ENCODE data around the gene NFASC.

Gene NFASC

GRCh38 chr1:204935155-204935554, 64.5 kb downstream of the NFASC start:
- DNase-seq (ENCODE audit: low read depth) = no peak
- TF ChIP-seq CTCF (IDR thresholded peaks at IDR 0.05; ENCODE audit: insufficient read depth, low read depth, low read length, missing control alignments) = no peak
- H3K4me3 ChIP-seq (ENCODE audit: low read length) = no peak overlapping the region

GRCh38 chr1:204936765-204937164, 66.1 kb downstream of the NFASC start:
- H3K4me3 ChIP-seq (ENCODE audit: low read length) = no peak overlapping the region
- DNase-seq (ENCODE audit: low read depth) = no peak
- no peak for TF ChIP-seq CTCF (IDR thresholded peaks at IDR 0.05; ENCODE audit: insufficient read depth, low read depth, low read length, missing control alignments)

- TF ChIP-seq CTCF (IDR thresholded peaks at IDR 0.05; ENCODE audit: insufficient read depth, low read depth, low read length, missing control alignments) = no peak
- DNase-seq (ENCODE audit: low read depth) = no peak
These were observed 67.2 kb downstream of the NFASC start for GRCh38 chr1:204937901-204938300.

GRCh38 chr1:204940591-204940990, 69.9 kb downstream of the NFASC start:
- no peak for TF ChIP-seq CTCF (IDR thresholded peaks at IDR 0.05; ENCODE audit: insufficient read depth, low read depth, low read length, missing control alignments)
- H3K4me3 ChIP-seq (ENCODE audit: low read length) = no peak overlapping the region
- peak; percentile 85 for DNase-seq (ENCODE audit: low read depth)

More at GRCh38 chr1:204937901-204938300, 67.2 kb downstream of the NFASC start:
- H3K4me3 ChIP-seq (ENCODE audit: low read length) = no peak overlapping the region

GRCh38 chr1:204941421-204942338, 71.0 kb downstream of the NFASC start:
- H3K4me3 ChIP-seq (ENCODE audit: low read length) = no peak overlapping the region
- peak; percentile 71 for DNase-seq (ENCODE audit: low read depth)
- peak; percentile 98 for TF ChIP-seq CTCF (IDR thresholded peaks at IDR 0.05; ENCODE audit: insufficient read depth, low read depth, low read length, missing control alignments)

- no peak for DNase-seq (ENCODE audit: low read depth)
- TF ChIP-seq CTCF (IDR thresholded peaks at IDR 0.05; ENCODE audit: insufficient read depth, low read depth, low read length, missing control alignments) = no peak
These were observed 72.8 kb downstream of the NFASC start for GRCh38 chr1:204943495-204943894.

GRCh38 chr1:204944662-204945061, 74.0 kb downstream of the NFASC start:
- TF ChIP-seq CTCF (IDR thresholded peaks at IDR 0.05; ENCODE audit: insufficient read depth, low read depth, low read length, missing control alignments) = no peak
- no peak for DNase-seq (ENCODE audit: low read depth)
- no peak overlapping the region for H3K4me3 ChIP-seq (ENCODE audit: low read length)

More at GRCh38 chr1:204943495-204943894, 72.8 kb downstream of the NFASC start:
- no peak overlapping the region for H3K4me3 ChIP-seq (ENCODE audit: low read length)

Data from epithelial cell of esophagus (primary cell).